Inferior parietal cortex (tissue), 1 donor: ENCODE data around the gene BLM.
"Not testable (repeated sequence)": the region's sequence is repeated elsewhere in the genome, so short reads cannot be mapped to it uniquely, and the experiment has no call there.

Source experiments
- DNase-seq: peaks from one replicate; pipeline ENCODE4 v3.0.0-alpha.2; 2016; ENCODE audit errors: extremely low spot score

Gene BLM

DNA sequence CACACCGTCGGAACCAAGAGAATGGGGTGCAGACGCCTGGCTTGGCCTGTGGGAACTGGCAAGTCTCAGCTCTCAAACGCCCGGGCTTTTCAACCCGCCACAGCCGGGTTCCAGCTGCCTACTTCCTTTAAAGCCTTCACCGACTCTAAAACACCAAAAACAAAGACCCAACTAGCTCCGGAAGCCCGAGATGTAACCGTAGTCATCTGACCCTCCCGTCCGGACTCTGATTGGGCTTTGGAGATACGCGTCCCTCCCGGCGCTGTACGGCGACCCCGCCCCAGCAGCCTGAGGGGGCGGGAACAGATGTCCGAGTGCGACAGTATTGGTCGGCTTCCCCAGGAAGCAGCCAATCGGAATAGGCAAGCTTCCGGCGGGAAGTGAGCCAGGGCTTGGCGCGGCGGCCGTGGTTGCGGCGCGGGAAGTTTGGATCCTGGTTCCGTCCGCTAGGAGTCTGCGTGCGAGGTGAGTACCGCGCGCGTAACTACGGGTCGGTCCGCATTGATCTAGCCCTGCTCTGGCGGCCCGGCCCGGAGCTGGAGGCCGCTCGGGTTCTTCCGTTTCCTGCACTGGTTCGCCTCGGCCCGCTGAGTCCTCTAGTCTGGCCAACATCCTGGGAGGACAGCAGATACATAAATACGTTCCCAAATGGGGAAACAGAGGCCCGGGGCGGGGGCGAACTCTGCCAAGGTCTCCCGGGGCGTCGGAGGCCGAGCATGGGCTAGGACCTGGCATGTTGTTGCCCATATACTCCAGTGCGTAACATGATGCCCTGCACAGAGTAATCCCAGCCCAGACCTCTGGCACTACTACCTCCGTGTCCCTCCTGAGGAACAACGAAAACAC is at the start of gene BLM:
BLM (plus strand) TSS at position 371 of the 846 bp plus-strand sequence. CDS start 30,047 bp downstream, outside the sequence.
- peak; percentile 98 for DNase-seq

DNA sequence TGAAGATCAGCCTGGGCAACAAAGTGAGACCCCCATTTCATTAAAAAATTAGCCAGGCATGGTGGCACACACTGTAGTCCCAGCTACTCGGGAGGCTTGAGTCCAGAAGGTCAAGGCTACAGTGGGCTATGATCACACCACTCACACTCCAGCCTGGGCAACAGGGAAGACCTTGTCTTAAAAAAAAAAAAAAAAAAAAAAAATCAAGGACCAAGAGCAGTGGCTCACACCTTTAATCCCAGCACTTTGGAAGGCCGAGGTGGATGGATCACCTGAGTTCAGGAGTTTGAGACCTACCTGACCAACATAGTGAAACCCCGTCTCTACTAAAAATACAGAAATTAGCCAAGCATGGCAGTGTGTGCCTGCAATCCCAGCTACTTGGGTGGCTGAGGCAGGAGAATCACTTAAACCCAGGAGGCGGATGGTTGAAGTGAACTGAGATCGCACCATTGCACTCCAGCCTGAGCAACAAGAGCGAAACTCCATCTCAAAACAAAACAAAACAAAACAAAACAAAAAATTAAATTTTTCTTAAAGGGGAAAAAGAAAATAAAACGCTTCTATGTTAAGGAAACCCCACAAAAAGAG is 49.3 kb upstream of the BLM start:
- DNase-seq: not testable (repeated sequence)

DNA sequence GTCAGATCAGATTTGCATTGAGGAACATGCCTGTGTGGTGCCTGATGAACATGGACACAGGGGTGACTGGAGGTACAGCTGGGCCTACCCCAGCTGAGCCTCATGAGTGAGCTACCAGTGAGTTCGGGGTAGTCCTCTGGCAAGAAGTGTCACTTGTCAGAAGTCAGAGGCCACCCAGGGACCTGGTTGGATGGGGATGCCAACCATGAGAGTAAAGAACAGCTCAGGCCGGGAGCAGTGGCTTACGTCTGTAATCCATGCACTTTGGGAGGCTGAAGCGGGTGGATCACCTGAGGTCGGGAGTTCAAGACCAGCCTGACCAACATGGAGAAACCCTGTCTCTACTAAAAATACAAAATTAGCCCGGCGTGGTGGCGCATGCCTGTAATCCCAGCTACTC is 46.5 kb upstream of the BLM start:
- not testable (repeated sequence) for DNase-seq

DNA sequence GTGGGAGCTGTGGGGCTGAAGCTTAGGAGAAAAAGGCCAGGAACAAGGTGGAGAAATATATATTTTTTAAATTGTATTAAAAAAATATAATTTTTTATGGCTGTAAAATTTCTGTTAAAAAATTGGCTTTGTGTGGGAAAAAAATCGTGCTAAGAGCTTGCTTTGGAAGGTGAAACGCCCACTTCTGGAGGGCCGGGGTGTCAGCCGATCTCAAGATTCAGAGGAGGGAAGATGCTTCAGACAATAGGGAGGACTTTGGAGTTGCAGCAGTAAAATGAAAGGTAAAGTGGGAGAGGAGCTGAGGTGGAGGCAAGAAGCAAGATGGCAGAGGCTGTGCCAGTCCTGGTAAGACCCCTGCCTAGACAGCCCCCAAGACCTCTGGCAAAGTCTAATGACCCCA is 45.9 kb upstream of the BLM start:
- DNase-seq: no peak

DNA sequence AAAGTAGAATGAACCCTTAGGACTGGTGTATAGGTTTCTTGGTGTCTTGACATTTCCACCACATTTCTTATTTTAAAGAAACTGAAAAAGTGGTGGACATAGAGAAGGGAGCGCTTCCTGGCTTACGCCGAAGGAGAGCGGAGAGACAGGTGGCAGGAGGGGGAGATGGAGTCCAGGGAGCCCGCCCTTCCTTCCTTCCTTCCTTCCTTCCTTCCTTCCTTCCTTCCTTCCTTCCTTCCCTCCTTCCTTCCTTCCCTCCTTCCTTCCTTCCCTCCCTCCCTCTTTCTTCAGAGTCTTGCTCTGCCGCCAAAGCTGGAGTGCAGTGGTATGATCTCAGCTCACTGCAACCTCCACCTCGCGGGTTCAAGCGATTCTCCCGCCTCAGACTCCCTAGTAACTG is 43.8 kb upstream of the BLM start:
- DNase-seq: not testable (repeated sequence)

DNA sequence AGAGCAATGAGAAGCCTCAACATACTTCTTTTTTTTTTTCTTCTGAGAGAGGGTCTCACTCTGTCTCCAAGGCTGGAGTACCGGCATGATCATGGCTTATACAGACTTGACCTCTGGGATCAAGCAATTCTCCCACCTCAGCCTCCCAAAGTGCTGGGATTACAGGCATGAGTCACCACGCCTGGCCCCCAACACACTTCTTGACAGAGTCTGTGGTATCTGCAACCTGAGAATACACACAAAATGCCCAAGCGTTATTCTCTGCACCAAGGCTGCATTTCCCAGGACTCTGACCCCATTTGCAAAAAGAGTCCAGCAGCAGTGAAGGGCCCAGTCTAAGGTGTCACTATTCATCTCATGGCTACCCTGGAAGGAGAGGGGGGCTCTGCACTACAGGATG is 42.7 kb upstream of the BLM start:
- no peak for DNase-seq

DNA sequence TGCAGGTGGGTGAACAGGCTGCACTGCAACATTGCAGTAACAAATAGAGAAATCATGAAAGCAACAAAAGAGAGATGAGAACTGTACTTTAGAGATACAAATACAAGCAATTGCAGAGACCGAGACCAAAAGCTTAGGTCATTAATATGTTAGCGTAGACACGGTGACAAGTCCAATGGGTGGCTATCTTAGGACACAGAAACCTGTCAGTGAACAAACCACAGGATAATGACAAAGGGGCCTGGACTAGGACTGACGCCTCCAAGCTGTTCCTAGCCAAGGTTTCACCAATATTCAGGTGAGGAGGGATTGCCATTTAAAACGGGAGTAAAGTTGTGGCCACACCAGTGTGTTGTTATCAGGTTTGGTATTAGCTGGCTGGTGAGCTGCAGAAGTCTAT is 41.7 kb upstream of the BLM start:
- no peak for DNase-seq

DNA sequence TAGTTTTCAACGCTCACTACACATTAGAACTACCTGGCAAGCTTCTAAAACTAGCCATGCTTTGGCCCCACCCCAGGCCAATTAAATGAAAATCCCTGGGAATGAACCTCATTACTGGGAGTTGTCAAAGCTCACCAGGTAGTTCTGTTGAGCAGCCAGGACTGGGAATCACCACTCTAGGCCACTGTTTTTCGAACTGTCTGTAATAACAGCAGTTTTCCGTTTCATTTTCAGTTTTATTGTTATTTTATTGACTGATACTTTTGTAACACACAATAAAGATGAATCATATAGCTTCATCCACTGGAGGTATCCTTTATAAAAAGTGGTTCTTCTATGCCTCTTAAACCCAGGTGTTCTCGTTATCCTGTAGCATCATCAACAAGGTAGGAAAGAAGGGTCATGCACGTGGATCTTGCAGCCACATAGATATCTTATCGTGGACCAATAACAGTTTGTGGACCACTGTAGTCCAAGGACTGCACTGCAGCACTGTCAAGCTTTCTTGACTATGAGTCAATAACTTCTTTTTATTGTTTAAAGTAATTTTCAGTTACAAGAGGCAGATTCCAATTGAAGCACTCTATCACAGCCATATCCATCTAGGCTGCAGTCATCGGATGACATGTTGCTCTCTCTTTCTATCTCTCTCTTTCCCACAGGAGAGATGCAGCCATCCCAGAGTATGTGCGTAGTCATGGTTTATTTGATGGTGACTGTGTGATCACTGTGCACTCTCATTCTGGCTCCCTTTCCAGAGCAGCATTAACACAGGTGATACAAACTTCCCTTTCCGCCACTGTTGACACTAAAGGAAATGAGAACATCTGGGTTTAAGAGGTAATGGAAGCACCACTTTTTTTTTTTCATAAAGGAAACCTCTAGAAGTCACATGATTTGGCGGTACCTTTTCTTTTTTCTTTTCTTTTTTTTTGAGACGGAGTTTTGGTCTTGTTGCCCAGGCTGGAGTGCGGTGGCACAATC is 39.0 kb upstream of the BLM start:
- DNase-seq: no peak

DNA sequence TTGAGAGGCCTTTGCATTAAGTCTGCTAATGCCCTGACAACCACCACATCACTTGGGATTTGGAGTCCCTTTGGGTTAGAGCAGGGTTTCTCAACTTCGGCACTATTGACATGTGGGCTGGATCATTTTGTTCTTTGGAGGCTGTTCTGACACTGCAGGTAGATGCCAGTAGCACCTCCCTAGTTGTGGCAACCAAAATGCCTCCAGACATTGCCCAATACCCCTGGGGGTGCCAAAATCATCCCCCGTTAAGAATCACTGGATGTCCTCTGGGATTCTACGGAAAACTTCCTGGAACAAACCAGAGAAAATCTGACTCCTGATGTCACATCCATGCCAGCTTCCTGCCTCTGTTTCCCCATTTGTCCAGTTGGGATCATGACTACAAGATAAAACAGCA is 37.2 kb upstream of the BLM start:
- DNase-seq: no peak

DNA sequence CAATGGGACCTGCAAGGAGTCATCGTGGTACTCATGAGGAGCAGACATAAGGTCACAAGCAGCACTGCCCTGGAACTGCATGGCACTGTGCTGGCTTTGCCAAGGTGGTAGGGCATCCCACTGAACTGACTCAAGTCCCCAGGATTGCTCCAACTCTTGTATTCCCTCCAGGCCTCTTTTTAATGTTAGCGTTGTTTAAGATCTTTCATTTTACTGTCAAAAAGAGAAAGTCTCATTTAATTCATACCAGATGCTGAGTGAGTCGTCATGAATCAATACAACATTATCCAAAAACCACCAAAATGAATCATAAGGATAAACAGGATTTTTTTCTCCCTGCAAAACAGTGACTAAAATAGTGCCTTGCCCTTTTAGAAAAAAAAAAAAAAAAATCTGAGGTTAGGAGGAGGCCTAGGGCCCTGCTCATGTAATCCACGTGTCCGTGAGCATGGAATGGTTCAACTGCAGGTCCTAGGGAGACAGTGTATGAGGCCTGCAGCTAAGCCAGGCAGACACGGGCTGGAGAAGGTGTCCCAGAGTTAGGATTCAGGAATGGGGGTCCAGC is 36.7 kb upstream of the BLM start:
- DNase-seq: no peak

DNA sequence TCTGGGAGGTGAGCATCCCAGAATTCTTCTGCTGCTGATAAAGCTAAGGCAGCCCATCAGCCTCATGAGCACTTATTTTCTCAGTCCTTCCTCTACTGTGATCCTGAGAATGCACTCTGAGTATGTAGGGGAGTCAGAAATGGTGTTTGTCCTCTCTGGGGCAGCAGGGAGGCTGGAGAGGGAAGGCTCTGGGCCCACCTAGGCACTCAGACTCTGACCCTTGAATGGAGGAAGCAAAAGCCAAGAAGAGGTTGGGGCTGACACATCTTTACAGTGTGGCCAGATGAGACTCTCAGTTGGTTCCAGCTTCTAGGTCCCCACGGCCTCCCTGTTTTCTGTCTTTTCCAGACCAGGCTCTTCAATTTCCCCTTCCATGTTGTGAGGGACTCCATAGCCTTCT is 36.1 kb upstream of the BLM start:
- no peak for DNase-seq

DNA sequence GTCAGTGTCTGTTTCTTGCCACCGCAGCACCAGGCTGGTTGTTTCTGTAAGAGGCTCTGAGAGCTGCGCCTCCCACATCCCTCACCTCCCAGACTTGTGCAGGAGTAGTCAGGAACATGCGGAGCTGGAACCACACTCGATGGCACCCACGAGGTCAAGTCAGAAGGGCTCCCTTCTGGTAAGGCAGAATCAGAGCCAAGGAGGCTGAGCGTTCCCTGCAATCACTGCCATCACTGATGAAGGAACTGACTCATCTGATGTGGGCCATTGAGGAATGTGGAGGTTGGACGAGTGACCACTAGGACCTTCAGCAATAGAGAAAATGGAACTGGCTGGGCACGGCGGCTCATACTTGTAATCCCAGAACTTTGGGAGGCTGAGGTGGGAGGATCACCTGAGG is 35.7 kb upstream of the BLM start:
- no peak for DNase-seq

DNA sequence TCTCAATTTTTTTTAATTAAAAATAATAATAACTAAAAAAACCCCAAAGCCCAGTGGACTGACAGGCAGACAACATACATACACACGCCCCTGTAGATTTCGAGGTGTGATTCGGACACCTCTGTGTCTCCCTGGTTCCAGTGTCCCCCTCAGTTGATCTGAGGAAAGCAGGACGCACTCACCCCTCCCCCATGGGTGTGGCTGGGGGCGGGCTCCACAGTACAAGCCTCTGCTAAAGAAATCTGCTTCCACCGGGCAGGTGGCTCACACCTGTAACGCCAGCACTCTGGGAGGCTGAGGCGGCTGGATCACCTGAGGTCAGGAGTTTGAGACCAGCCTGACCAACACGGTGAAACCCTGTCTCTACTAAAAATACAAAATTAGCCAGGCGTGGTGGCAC is 33.8 kb upstream of the BLM start:
- DNase-seq: no peak

DNA sequence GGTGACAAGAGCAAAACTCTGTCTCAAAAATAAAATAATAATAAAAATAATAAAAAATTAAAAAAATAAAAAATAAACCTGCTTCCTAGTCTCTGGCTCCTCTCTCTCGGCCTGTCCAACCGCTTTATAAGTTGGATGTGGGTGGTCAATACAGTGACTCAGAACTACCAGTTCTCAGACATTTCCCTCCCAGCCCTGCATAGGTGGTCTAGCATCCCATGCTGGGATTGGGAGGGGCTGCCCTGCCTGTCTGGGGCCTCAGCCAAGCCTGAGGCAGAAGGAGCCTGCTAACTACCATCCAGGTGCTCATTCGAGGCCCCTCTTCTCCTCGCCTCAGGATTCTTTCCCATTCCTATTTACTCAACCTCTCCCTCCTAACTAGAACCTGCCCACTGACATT is 33.3 kb upstream of the BLM start:
- no peak for DNase-seq

DNA sequence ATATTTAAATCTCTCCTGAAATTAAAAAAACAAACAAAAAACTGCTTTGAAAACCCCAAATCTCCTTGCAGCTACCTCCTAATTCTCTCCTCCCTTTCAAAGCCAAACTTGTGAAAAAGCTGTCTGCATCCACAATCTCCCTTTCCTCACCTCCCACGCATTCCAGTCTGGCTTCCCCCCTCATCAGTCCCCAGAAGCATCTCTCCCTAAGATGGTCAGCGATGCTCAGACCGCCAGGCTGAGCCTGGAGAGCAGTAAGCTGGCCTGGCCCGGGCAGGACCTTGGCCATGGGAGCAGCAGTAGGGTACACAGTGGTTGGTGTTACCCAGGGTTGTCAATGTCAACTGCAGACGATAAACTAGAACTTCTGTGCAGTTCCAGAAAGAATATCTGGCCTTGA is 32.9 kb upstream of the BLM start:
- no peak for DNase-seq

DNA sequence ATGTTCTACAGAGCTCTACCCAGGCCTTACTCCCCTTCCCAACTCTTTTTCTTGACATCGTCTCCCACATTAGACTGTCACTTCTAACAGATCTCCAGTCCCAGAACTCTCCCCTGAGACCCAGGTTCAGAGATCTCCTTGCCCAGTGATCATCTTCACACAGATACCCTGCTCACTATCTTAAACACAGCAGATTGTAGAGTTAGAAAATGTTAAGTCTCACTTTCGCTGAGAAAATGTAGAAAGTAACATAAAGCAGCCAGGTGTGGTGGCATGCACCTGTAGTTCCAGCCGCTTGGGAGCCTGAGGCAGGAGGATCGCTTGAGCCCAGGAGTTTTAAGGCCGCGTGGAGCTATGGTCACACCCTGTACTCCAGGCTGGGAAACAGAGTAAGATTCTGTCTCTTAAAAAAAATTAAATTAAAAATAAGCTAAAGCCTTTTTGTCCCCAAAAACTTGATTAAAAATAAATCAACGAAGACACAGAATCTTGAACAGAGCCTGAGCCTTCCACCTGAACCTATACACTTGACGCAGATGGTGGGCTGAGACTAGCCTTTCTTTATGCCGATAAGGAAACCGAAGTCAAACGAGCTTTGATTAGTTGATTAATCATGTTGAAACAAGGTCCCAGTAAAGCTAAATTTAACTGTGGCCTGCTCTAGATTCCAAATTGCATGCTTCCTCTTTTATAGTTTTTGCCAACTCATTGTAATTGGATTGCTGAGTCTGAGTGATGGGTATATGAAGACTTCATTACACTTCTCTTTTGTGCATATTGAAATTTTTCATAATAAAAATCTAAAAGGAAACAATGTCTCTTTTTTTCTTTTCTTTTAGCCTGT is 31.3 kb upstream of the BLM start:
- DNase-seq: no peak

DNA sequence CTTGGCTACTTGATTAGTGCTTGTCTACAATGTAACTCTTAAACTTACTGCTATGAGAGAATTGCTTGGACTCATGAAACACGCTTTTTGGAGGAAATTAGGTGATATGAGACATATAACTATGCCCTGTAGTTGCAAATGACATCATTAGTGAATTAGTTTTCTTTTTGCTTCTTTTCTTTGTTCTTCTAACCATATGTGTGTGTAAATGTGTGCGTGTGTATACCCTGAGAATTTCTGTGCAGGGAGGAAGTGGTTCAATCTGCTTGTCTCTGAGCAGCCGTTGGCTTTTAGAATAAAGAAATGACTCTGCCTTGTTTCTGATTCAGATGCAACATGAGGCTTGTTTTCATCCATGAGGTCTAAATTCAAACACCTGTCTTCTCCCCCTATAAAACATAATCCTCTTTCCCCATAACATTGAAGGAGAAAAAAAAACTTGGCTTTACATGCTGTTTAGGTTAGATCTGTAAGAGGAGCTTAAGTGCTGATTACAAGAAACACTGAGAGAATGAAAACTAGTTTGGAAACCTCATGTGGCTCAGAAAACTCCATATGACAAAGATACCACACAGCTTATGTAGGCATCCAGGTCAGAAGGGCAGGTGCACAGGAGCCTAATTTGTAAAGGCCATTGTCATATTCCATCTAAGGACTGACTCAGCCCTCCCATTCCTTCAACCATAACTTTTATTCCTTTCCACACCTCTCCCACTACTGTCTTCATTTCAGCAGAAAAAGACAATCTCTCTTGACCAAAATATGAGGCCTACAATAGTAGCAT is 30.5 kb upstream of the BLM start:
- DNase-seq: no peak

DNA sequence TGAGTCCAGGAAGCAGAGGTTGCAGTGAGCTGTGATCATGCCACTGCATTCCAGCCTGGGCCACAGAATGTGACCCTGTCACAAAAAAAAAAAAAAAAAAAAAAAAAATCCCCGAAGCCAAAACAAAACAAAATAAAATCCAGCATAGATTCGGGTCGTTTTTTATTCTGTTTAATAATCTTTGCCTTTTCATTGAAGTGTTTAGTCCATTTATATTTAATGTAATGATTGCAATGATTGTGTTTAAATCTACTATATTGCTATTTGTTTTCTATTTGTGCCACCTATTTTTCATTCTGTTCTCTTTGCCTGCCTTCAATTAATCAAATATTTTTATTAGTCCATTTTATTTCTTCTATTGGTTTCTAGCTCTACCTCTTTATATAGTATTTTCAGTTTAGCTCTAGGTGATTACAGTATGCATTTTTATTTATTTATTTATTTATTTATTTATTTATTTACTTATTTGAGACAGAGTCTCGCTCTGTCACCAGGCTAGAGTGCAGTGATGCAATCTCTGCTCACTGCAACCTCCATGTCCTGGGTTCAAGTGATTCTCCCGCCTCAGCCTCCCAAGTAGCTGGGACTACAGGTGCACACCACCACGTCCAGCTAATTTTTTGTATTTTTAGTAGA is 27.7 kb upstream of the BLM start:
- not testable (repeated sequence) for DNase-seq

DNA sequence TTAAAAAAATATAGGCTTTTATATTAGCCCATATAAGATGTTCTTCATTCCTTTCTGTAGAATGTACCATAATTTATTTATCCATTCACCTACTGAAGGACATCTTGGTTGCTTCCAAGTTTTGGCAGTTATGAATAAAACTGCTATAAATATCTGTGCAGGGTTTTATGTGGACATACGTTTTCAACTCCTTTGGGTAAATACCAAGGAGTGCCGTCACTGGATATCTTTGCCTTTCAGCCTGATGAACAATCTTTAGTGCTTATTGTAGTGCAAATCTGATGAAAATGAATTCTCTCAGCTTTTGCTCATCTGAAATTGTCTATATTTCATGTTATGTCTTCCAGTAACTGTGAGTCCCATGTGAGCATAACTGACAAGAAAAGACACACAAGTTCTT is 26.6 kb upstream of the BLM start:
- no peak for DNase-seq

DNA sequence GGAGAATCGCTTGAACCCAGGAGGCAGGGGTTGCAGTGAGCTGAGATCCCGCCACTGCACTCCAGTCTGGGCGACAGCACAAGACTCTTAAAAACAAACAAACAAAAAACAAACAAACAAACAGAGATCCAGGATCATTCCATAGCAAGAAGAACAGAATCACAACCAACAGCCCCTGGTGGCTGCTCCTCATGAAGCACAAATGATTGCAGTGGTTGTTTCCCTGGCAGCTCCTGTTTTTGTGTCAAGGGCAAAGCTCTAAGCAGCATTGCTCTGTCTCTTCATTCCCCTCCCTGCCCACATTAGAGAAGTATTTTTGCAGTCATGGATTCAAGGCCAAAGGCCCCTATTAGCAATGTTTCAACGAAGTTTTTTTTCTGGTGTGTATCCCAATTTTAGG is 25.8 kb upstream of the BLM start:
- no peak for DNase-seq
